Measurements from ENCODE around the gene TXN. TPM values are rescaled to one million over a fixed set of nuclear protein-coding genes. Genes with fewer than 3 reads are reported as not detected.
"Not testable (repeated sequence)": the region's sequence is repeated elsewhere in the genome, so short reads cannot be mapped to it uniquely, and the experiment has no call there.

The TXN gene
- total RNA-seq, 6 experiments from 2014 or later, result 125 to 287 (median 216) TPM

- Histone ChIP-seq H3K4me1 (peaks cover 0 to 34% (median 0%) of the 10 kb centered on the region in 4 donors), H3K36me3 (no peaks in the 10 kb centered on the region), H3K27me3 (no peaks in the 10 kb centered on the region), H3K4me3 (peak overlapping the region in 1 of 3 donors; percentile 38), H3K27ac (peak overlapping the region in 1 of 3 donors; percentile 74), H3K9me3 (no peaks in the 10 kb centered on the region)
- intact Hi-C loops (cut with DNase I), result no loop called here
- 36% methylated on average over 3 of the region's 6 CpGs for WGBS (ENCODE audit: insufficient coverage, low coverage, low lambda C conversion rate, missing lambda C conversion rate)
- TF ChIP-seq CTCF (IDR thresholded peaks at IDR 0.05) (no peak), POLR2A (IDR thresholded peaks at IDR 0.05) (no peak)
- ATAC-seq (peak; percentile 46 to 84 (median 71)), DNase-seq (peak in 2 of 3 donors; percentile 81 to 90)
These were observed 49.2 kb downstream of the TXN start for GRCh38 chr9:110207071-110207641.

- peak in 1 of 4 donors; percentile 2 for ATAC-seq
- intact Hi-C loops (cut with DNase I), result no loop called here
- peaks cover 0 to 34% (median 0%) of the 10 kb centered on the region in 4 donors for H3K4me1 ChIP-seq
- H3K4me3 ChIP-seq, result no peak overlapping the region
- WGBS (ENCODE audit: insufficient coverage, low coverage, low lambda C conversion rate, missing lambda C conversion rate), result 33% methylated on average over 1 of the region's 1 CpG
- no peaks in the 10 kb centered on the region for H3K36me3 ChIP-seq
- TF ChIP-seq CTCF (IDR thresholded peaks at IDR 0.05) (no peak), POLR2A (IDR thresholded peaks at IDR 0.05) (no peak)
- no peaks in the 10 kb centered on the region for H3K9me3 ChIP-seq
- peak in 1 of 3 donors; percentile 56 for DNase-seq
- peak overlapping the region in 2 of 3 donors; percentile 8 to 74 for H3K27ac ChIP-seq
- no peaks in the 10 kb centered on the region for H3K27me3 ChIP-seq
These were observed 49.9 kb downstream of the TXN start for GRCh38 chr9:110206389-110206788.

GRCh38 chr9:110205612-110206011 lies 50.7 kb downstream of the TXN start:
- H3K4me3 ChIP-seq; H3K9me3 ChIP-seq; H3K36me3 ChIP-seq; intact Hi-C loops (cut with DNase I); H3K27me3 ChIP-seq: not testable (repeated sequence)
- Histone ChIP-seq H3K27ac (peak overlapping the region in 1 of 3 donors; percentile 74), H3K4me1 (peaks cover 0 to 34% (median 0%) of the 10 kb centered on the region in 4 donors)
- peak; percentile 12 to 60 (median 51) for ATAC-seq
- peak in 1 of 3 donors; percentile 73 for DNase-seq
- WGBS (ENCODE audit: insufficient coverage, low coverage, low lambda C conversion rate, missing lambda C conversion rate), result 30% methylated on average over 4 of the region's 5 CpGs

- intact Hi-C loops (cut with DNase I), result no loop called here
- H3K27me3 ChIP-seq, result no peaks in the 10 kb centered on the region
- no peak for TF ChIP-seq POLR2A (IDR thresholded peaks at IDR 0.05)
- TF ChIP-seq CTCF (IDR thresholded peaks at IDR 0.05), result no peak
- no peaks in the 10 kb centered on the region for H3K36me3 ChIP-seq
- WGBS (ENCODE audit: insufficient coverage, low coverage, low lambda C conversion rate, missing lambda C conversion rate), result 94% methylated on average over 4 of the region's 6 CpGs
- DNase-seq, result no peak
- H3K4me3 ChIP-seq, result no peak overlapping the region
- no peak for ATAC-seq
- H3K9me3 ChIP-seq, result no peaks in the 10 kb centered on the region
- H3K4me1 ChIP-seq, result peaks cover 0 to 44% (median 6%) of the 10 kb centered on the region in 4 donors
- H3K27ac ChIP-seq, result no peak overlapping the region
These were observed 54.1 kb downstream of the TXN start for GRCh38 chr9:110202232-110202631.

- ATAC-seq (peak in 1 of 4 donors; percentile 39), DNase-seq (no peak)
- H3K4me3 ChIP-seq, result no peak overlapping the region
- peaks cover 0 to 39% (median 7%) of the 10 kb centered on the region in 4 donors for H3K4me1 ChIP-seq
- intact Hi-C loops (cut with DNase I), result no loop called here
- TF ChIP-seq POLR2A (IDR thresholded peaks at IDR 0.05) (no peak), CTCF (IDR thresholded peaks at IDR 0.05) (no peak)
- 57% methylated on average over 2 of the region's 2 CpGs for WGBS (ENCODE audit: insufficient coverage, low coverage, low lambda C conversion rate, missing lambda C conversion rate)
- no peaks in the 10 kb centered on the region for H3K36me3 ChIP-seq
- no peak overlapping the region for H3K27ac ChIP-seq
- H3K27me3 ChIP-seq, result no peaks in the 10 kb centered on the region
- no peaks in the 10 kb centered on the region for H3K9me3 ChIP-seq
These were observed 56.7 kb downstream of the TXN start for GRCh38 chr9:110199643-110200042.
